ENCODE measurements around the gene ABCA6. TPM values are rescaled to one million over a fixed set of nuclear protein-coding genes. Genes with fewer than 3 reads are reported as not detected.

The ABCA6 gene
- total and polyA plus RNA-seq, 10 of the 15 experiments (the other 5 are each of a cell fraction or from before 2014, with no cell fraction given): 6.8 to 36.9 (median 12.6) TPM

- ChIA-PET SMC1A (ENCODE audit: uncharacterized antibody, unreplicated experiment) (interaction anchor here (0.6 to 1.7 kb wide), 3 partner anchors 12 to 269 kb away, joined by 3 read pairs; no protein-coding TSS in a partner anchor), CTCF (interaction anchor here (0.6 kb wide), 1 partner anchor 77 kb away, joined by 3 read pairs; no protein-coding TSS in a partner anchor), RAD21 (ENCODE audit: unreplicated experiment) (no interaction called here), POLR2A (no interaction called here)
- Histone ChIP-seq H3K9me3 (replicated peaks; ENCODE audit: control insufficient read depth, insufficient read depth, low read length) (no peaks in the 10 kb centered on the region), H3K27ac (ENCODE audit: control insufficient read depth, insufficient read depth) (no peak overlapping the region), H3K4me2 (ENCODE audit: control insufficient read depth, insufficient read depth) (no peak overlapping the region), H3K9ac (ENCODE audit: control insufficient read depth, insufficient read depth, low read length) (no peak overlapping the region), H3K27me3 (replicated peaks in 1 of 2; ENCODE audit: control insufficient read depth in 2 of 2, insufficient read depth in 2 of 2, low read length in 1 of 2) (no peaks in the 10 kb centered on the region), H3K36me3 (ENCODE audit: control insufficient read depth in 2 of 2, insufficient read depth in 2 of 2, low read length in 1 of 2) (no peaks in the 10 kb centered on the region), H2AFZ (ENCODE audit: control insufficient read depth, low read depth, low read length) (no peak overlapping the region), H3K4me3 (no peak overlapping the region), H3K79me2 (ENCODE audit: control insufficient read depth, insufficient read depth, low read length) (no peaks in the 10 kb centered on the region), H4K20me1 (ENCODE audit: control insufficient read depth, insufficient read depth) (no peaks in the 10 kb centered on the region), H3K4me1 (ENCODE audit: control insufficient read depth, insufficient read depth, low read length) (no peaks in the 10 kb centered on the region)
- ATAC-seq (no peak), FAIRE-seq (no peak), DNase-seq (ENCODE audit: low read depth, low spot score) (no peak)
- in situ Hi-C loops (cut with MboI) (no loop called here), intact Hi-C loops (cut with micrococcal nuclease; ENCODE audit: unreplicated experiment) (no loop called here)
- TF ChIP-seq CBFB (IDR thresholded peaks at IDR 0.05; ENCODE audit: low read depth) (no peak), ZNF217 (IDR thresholded peaks at IDR 0.05) (no peak), NRF1 (conservative IDR thresholded peaks at IDR 0.05; ENCODE audit: low read depth, low read length) (no peak), HDGF (IDR thresholded peaks at IDR 0.05) (no peak), SMC3 (IDR thresholded peaks at IDR 0.05; ENCODE audit: borderline replicate concordance, low read length) (no peak), TBL1XR1 (IDR thresholded peaks at IDR 0.05; ENCODE audit: low read depth, low read length) (no peak), RFX5 (IDR thresholded peaks at IDR 0.05; ENCODE audit: low read depth, low read length) (no peak), MXI1 (IDR thresholded peaks at IDR 0.05; ENCODE audit: low read depth, low read length) (no peak), ETV6 (conservative IDR thresholded peaks at IDR 0.05 in 1 of 2, IDR thresholded peaks at IDR 0.05 in 1 of 2; ENCODE audit: borderline replicate concordance in 1 of 2, low read depth in 1 of 2) (no peak), KDM1A (IDR thresholded peaks at IDR 0.05; ENCODE audit: borderline replicate concordance) (no peak), MAX (IDR thresholded peaks at IDR 0.05; ENCODE audit: low read depth, low read length) (no peak), DPF2 (IDR thresholded peaks at IDR 0.05) (no peak), NFXL1 (IDR thresholded peaks at IDR 0.05; ENCODE audit: borderline replicate concordance) (no peak), BACH1 (IDR thresholded peaks at IDR 0.05; ENCODE audit: borderline replicate concordance) (no peak), POLR2AphosphoS5 (IDR thresholded peaks at IDR 0.05; ENCODE audit: low read length) (no peak), USF2 (IDR thresholded peaks at IDR 0.05; ENCODE audit: borderline replicate concordance, low read depth, low read length) (no peak), LARP7 (IDR thresholded peaks at IDR 0.05) (no peak), SUZ12 (IDR thresholded peaks at IDR 0.05; ENCODE audit: unreplicated experiment) (no peak), JUND (IDR thresholded peaks at IDR 0.05; ENCODE audit: low read depth, low read length) (no peak), CUX1 (IDR thresholded peaks at IDR 0.05; ENCODE audit: insufficient replicate concordance, low read depth, low read length) (no peak)
- no TSS peak for BruUV-seq (replicated peaks)
- 72% methylated on average over 2 of the region's 2 CpGs for WGBS (ENCODE audit: insufficient coverage, insufficient replicate concordance, low lambda C conversion rate, missing lambda C conversion rate)
Observed at GRCh38 chr17:69188796-69189195, 47.1 kb upstream of the ABCA6 start.
